Kidney epithelial cell (primary cell): ENCODE measurements around the gene RAP2A. TPM values are rescaled to one million over a fixed set of nuclear protein-coding genes. Genes with fewer than 3 reads are reported as not detected.

ENCODE experiments used
- DNase-seq: peaks from one replicate; pipeline ENCODE4 v3.0.0-alpha.2; 2010; ENCODE audit warnings: low read depth
- H3K27me3 ChIP-seq: 2 replicates; pipeline ENCODE4 v1.6.0; 2011; ENCODE audit warnings: low read length; ENCODE audit not compliant: control insufficient read depth, insufficient read depth
- H3K36me3 ChIP-seq: 2 replicates; pipeline ENCODE4 v1.5.1; 2011; ENCODE audit warnings: low read length; ENCODE audit not compliant: control insufficient read depth, insufficient read depth
- H3K4me3 ChIP-seq: 2 replicates; pipeline ENCODE4 v1.5.1; 2011; ENCODE audit warnings: low read depth, mild to moderate bottlenecking, control low read depth, low read length
- CTCF ChIP-seq: IDR thresholded peaks from 2 replicates; pipeline ENCODE4 v1.5.1; 2011; ENCODE audit warnings: mild to moderate bottlenecking, moderate library complexity, low read length, control low read depth, inconsistent platforms; ENCODE audit not compliant: insufficient read depth, poor library complexity, severe bottlenecking
- total RNA-seq: library from RNA; depleted of rRNA; stranded (reverse); fragments of >200 nt; gene quantifications from 2 replicates; pipeline ENCODE4 v1.2.3, GENCODE V29; 2015

The RAP2A gene
- total RNA-seq, 1 donor from 2014 or later: 18.9 TPM

DNA sequence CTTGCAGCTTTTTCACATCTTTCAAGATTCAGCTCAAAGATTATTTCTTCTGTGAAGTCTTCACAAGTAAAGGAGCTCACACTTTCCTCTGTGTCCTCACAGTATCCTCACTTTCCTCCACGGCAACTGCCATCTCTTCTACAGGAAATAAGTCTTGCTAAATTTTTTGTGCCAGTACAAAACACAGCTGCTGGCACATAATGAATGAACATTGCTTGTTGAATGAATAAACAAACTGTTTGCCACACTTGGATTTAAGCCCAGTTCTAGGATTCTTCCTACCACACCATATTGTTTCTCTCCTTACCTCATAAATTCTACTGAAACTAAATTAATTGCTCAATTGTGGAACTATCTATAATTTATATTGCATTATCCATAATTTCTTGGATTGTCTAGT lies 59.5 kb downstream of the RAP2A start:
- Histone ChIP-seq H3K4me3 (no peak overlapping the region), H3K36me3 (no peaks in the 10 kb centered on the region), H3K27me3 (no peaks in the 10 kb centered on the region)
- no peak for TF ChIP-seq CTCF
- no peak for DNase-seq

DNA sequence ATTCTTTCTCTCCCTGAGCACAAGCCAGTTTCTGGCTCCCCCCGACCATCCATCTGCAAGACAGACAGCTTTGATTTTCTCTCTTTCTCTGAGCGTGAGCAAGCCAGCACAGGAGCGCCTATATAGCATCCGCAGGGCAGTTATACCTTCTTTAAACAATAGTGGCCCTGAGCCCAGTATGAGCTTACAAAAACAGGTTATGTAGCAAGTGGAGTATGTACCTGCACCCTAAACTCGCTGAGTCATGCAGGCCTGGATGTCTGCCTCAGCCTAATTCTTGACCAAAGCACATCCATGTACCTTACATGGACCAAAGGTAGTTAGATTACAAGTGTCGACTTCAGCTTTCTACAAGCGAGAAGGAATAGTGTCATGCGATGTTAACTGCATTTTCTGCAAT lies 61.7 kb downstream of the RAP2A start:
- H3K36me3 ChIP-seq: no peaks in the 10 kb centered on the region
- no peak for TF ChIP-seq CTCF
- no peak overlapping the region for H3K4me3 ChIP-seq
- no peak for DNase-seq
- H3K27me3 ChIP-seq: no peaks in the 10 kb centered on the region

DNA sequence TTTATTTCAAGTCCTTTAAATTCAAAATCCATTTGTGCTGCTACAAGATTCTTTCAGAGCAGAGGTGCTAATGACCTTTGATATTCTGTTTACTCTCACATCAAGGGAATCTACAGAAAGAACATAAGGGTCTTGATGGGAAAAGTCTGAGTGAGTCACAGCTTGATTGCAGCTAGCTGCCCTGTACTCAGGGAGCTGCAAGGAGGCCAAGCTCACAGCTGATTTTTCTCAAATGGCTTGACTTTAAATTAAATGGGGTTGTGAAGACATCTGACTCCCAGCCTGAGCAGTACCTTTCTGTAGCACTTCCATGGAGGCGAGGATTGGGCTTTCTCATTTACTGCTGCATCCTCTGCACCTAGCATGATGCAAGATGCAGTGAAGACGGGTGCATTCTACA lies 62.5 kb downstream of the RAP2A start:
- no peaks in the 10 kb centered on the region for H3K36me3 ChIP-seq
- H3K27me3 ChIP-seq: no peaks in the 10 kb centered on the region
- TF ChIP-seq CTCF: no peak
- no peak for DNase-seq
- no peak overlapping the region for H3K4me3 ChIP-seq

DNA sequence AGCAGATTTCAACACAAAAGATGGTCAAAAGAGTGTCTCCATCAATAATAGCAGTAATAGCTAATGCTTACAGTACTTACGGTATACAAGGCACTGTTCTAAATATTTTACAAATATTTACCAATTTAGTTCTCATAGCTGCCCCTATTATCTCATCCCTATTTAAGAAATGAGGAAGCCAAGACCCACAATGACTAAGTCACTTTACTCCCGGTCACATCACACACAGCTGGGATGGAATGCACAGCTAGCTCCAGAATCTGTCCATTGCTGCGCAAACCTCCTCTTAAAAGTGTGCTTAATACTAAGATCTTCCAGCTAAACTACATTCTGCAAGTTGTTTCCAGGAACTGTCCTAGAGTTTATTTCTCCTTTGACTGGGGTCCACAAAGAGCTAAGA lies 63.4 kb downstream of the RAP2A start:
- Histone ChIP-seq H3K4me3 (no peak overlapping the region), H3K36me3 (no peaks in the 10 kb centered on the region), H3K27me3 (no peaks in the 10 kb centered on the region)
- TF ChIP-seq CTCF: no peak
- no peak for DNase-seq

DNA sequence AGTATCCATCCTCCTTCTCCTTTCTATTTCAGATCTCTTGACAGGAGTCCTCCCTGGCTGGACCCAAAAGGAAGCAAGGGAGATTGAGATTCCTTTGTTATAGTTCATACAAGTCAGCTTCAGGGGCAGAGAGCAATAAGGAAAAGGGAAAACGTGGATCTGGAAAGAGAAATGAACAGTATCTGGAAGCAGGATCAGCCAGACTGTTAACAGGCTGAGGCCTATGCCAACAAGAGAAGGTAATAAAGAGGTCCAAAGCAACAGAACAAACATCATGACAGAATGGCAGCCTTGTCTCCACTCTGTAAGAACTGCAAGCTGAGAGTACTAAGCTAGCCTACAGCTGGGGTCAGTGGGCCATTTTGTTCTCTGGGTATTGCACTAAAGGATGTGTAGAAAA lies 64.5 kb downstream of the RAP2A start:
- Histone ChIP-seq H3K4me3 (no peak overlapping the region), H3K36me3 (no peaks in the 10 kb centered on the region), H3K27me3 (no peaks in the 10 kb centered on the region)
- no peak for TF ChIP-seq CTCF
- DNase-seq: no peak

DNA sequence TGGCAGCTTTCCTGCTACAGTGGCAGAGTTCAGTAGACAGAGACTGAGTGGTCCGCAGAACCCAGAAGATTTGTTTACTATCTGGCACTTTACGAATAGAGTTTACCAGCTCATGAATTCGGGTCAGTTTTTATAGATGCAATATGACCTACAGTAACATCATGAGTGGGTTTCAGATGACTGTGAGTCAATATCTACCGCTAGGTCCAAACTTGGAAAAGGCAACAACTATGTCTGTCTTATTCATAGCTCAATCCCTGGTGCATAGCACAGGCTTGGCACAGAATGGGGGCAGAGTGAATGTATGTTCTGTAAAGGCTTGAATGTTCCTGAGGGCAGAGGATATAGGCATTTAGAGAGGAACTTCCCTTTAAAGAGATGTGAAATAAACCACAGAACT lies 65.2 kb downstream of the RAP2A start:
- no peak for DNase-seq
- Histone ChIP-seq H3K27me3 (no peaks in the 10 kb centered on the region), H3K4me3 (no peak overlapping the region), H3K36me3 (no peaks in the 10 kb centered on the region)
- no peak for TF ChIP-seq CTCF
